Hair follicular keratinocyte (primary cell): ENCODE data around the gene OSBPL1A. TPM values are rescaled to one million over a fixed set of nuclear protein-coding genes. Genes with fewer than 3 reads are reported as not detected.

Experiments
- total RNA-seq: library from RNA; depleted of rRNA; stranded (reverse); fragments of >200 nt; gene quantifications from 2 replicates; pipeline ENCODE4 v1.2.3, GENCODE V29; 2015

Gene OSBPL1A
- 16.0 and 22.4 TPM in 2 replicates for total RNA-seq

DNA sequence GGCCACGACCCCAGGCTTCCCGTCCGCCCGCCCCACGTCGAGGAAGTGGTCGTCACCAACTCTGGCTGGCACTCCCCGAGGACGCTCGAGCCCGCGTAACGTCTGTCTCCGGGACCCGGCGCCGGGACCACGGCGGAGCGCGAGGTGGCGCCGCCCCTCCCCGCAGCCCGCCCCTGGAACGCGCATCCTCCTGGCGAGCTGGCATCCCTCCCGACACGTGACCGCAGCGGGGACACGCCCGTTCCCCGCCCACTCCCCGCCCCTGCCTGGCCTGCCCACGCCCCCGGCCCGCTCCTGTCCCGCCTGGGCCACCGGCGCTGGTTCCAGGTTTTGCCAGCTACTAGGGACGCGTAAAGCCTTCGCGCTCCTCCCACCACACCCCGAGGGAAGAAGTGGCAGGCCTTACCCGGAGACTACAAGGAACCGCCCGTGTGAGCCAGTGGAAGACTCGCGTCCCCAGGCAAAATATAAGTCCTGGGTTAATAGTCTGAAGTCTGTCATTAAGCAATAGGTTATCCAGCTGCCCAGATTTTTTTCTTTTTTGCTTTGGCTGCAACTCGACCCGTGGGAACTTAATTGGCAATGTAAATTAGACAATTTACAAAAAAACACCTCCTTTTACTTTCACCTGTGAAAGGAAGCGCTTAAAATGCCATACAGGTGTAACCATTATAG lies at the start of gene OSBPL1A:
Gene OSBPL1A, minus strand, starts transcription at position 131 of the 675 bp plus-strand sequence. CDS start 20,291 bp downstream, outside the sequence.

DNA sequence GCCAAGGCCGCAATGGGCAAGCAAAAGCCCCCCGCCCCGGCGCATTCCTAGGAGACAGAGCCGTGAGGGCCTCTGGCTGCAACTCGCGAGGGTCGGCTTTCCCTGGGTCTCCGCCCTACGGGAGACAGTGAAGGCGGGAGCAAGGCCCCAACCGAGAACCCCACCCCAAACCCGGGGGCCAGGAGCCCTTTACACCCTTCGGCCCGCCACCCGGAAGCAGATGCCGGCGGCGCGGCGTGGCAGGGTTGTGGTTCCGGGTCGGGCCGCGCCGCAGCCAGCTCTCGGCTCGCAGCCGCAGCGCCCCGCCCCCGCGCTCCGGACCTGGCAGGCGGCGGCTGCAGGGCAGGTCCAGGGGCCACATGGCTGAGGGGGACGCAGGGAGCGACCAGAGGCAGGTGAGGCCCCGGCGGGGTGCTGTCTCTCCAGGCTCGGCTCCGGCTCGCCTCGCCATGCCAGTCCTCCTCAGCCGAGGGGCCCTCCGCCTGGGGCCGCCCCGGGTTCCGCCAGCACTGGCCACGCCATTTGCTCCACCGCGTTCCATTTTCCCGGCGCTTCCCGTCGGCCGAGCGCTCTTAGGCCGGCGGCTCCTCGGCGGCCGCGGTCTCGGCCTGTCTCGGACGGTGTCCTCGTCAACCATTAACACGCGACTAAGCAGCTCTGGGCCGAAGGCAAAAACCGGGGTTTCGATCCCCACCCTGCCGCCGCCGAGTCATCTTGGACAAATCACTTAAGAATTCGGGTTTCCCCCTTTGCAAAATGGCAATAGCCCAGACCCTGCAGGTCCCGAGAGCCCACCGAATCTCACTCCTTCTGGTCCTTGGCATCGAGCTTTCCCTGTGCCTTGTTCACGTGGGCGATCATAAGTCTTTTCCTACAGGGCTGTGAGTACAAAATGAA lies 29.0 kb upstream of the OSBPL1A start, which contains the start of gene IMPACT:
Gene IMPACT, plus strand, starts transcription at position 273 of the 897 bp plus-strand sequence. Its CDS starts 87 bp downstream, at position 360.

DNA sequence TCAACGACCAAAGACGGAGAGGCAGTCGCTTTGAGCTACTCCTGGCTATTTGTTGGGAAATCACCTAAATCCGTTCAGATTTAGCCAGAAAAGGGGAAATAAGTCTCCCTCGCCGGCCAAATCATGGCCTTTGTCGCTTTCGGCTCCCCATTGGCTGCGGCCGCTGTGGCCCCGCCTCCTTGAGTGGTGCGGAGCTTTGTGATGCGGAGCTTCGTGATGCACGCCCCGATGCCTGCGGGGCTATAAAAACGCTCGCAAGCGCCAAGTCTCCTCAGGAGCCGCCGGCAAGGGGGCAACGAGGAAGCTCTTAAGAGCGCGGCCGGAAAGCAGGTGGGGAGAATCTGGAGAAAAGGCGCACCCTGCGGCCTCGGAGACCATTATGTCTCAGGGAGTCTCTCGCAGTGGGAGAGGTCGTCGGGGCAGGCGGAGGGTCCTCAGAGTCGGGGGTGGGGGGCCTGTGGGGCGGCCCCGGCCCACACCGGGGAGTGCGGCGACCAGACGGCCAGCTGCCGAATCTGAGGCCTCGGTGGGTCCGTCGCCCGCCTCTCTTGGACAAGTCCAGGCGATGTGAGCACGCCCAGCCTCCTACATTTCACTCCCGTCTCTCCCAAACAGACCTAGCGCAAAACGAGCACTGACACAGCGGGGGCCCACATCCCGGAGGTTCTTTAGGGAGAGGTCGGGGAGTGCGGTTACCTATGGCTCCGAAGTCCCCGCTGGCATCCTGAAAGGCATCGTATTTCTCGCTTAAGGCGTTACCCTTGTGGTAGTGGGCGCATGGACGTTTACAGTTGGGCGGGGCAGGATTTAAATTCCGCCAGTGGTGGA lies 258.6 kb downstream of the OSBPL1A start, which contains the start of gene CABYR:
Gene CABYR, plus strand, starts transcription at position 274 of the 828 bp plus-strand sequence. CDS start 4,053 bp downstream, outside the sequence.

Other genes with a start within 250 kb of the OSBPL1A start
- 24.2 and 41.9 TPM in 2 replicates for gene IMPACT, start 28.8 kb upstream of the OSBPL1A start, total RNA-seq
- gene HRH4, start 62.8 kb upstream of the OSBPL1A start, total RNA-seq = 0.08 TPM in 1 of 2 replicates, not detected in the other